ENCODE data around the gene CCDC60.

GRCh38 chr12:119589634-119590033 is 255.1 kb downstream of the CCDC60 start:
- TF ChIP-seq CTCF (IDR thresholded peaks at IDR 0.05): no peak
- no peak for TF ChIP-seq POLR2AphosphoS5 (IDR thresholded peaks at IDR 0.05)
- TF ChIP-seq EP300 (IDR thresholded peaks at IDR 0.05): no peak

All from esophagus muscularis mucosa (tissue), 4 donors.